Heart left ventricle (tissue), 16 donors: ENCODE data around the gene PTK6. TPM values are rescaled to one million over a fixed set of nuclear protein-coding genes. Genes with fewer than 3 reads are reported as not detected.

Experiments
- ATAC-seq, 4 donors: fragments of 200-7000 bp; cut with Tn5 transposase; one replicate each; pipeline ENCODE4 v1.9.1; 2020 to 2022; ENCODE audit warnings: moderate library complexity in 4 of 4, mild to moderate bottlenecking in 3 of 4, moderate number of reproducible peaks in 1 of 4
- DNase-seq, 5 donors: peaks; one replicate each; pipeline ENCODE4 v3.0.0-alpha.2; 2020
- H3K27ac ChIP-seq, 12 donors: fragments of 200-600 bp; sonication (generic) in 4 of 12; one replicate each; pipeline versions ENCODE4 v1.5.0 to v1.8.0; 2016 to 2022; ENCODE audit warnings: mild to moderate bottlenecking in 2 of 12
- H3K27me3 ChIP-seq, 9 donors: fragments of 200-600 bp; sonication (generic) in 2 of 9; one replicate each; pipeline versions ENCODE4 v1.5.1 to v1.8.0; 2016 to 2022; ENCODE audit warnings: mild to moderate bottlenecking in 3 of 9
- H3K36me3 ChIP-seq, 9 donors: fragments of 200-600 bp; sonication (generic) in 2 of 9; one replicate each; pipeline versions ENCODE4 v1.5.0 to v1.8.0; 2018 to 2022; ENCODE audit warnings: mild to moderate bottlenecking in 2 of 9
- H3K4me1 ChIP-seq, 12 donors: fragments of 200-600 bp; sonication (generic) in 4 of 12; one replicate each; pipeline versions ENCODE4 v1.5.0 to v1.8.0; 2016 to 2022; ENCODE audit warnings: mild to moderate bottlenecking in 3 of 12
- H3K4me3 ChIP-seq, 12 donors: fragments of 200-600 bp; sonication (generic) in 4 of 12; one replicate each; pipeline versions ENCODE4 v1.5.0 to v1.8.0; 2017 to 2022; ENCODE audit warnings: mild to moderate bottlenecking in 9 of 12, moderate library complexity in 4 of 12
- H3K9me3 ChIP-seq, 12 donors: fragments of 200-600 bp; sonication (generic) in 4 of 12; one replicate each; pipeline versions ENCODE4 v1.5.0 to v1.8.0; 2016 to 2022; ENCODE audit warnings: mild to moderate bottlenecking in 1 of 12
- POLR2A ChIP-seq, 2 donors: fragments of 450-650 bp; IDR thresholded peaks; one replicate each; pipeline ENCODE4 v1.6.1; 2017; ENCODE audit warnings: antibody characterized with exemption in 2 of 2, mild to moderate bottlenecking in 2 of 2, moderate library complexity in 2 of 2
- WGBS, 4 donors: extraction: QIAGEN DNeasy Blood & Tissue Kit in 2 of 4; methylation state at CpG; one replicate each; pipeline versions ENCODE4 v1.1.5 to v1.1.7; 2013 to 2018; 5-methylcytosine and 5-hydroxymethylcytosine counted together
- intact Hi-C, 10 donors: fragments of 100-400 bp; cut with DNase I; formaldehyde crosslinking; loops; one replicate each; pipeline versions ENCODE4 v1.11.1 to v1.14.2; 2022
- polyA plus RNA-seq, 2 donors: library from polyadenylated mRNA; stranded (reverse); fragments of 200-250 nt; gene quantifications; one replicate each; pipeline ENCODE4 v1.2.3, GENCODE V29; 2013
- total RNA-seq, 9 donors: library from RNA; depleted of rRNA in 2 of 9; stranded (reverse); fragments of >200 nt in 2 of 9; fragmentation: NEBNext Ultra II Directional in 3 of 9; extraction: Animal tissue kit (Norgen Biotek cat#: 25700) in 3 of 9; gene quantifications; one replicate each; pipeline versions ENCODE4 v1.1.0 to v1.2.4, GENCODE V29; 2016 to 2023
- TF ChIP-seq, protein P1 (sequence below), 12 donors: fragments of 200-600 bp; sonication (generic) in 4 of 12; IDR thresholded peaks; one replicate each; pipeline versions ENCODE4 v1.5.0 to v1.8.0; 2018 to 2022; ENCODE audit warnings: antibody characterized with exemption in 12 of 12, mild to moderate bottlenecking in 5 of 12
- donor health status: ischemic (EF 13 %, LVEDD 7.1; RV severe dilation, severe dysfunction).
- donor health status: healthy with polysubstance abuse.
- donor health status: DM: no; HTN: yes; CAD: no.
- donor health status: DM: no; HTN: no; CAD: no.
- donor health status: ischemic (EF 25% LVEDD 6.9; RV normal size, moderate dysfunction).
- donor health status: ischemic (EF 25% LVEDD 5.7; RV mildly dilated, moderate dysfunction).
- donor health status: healthy.
- donor health status: DM: yes; HTN: yes; CAD: no.
- donor health status: ischemic (EF 35%, LVEDD 5.7; RV mildly dilated, moderate dysfunction).
- donor health status: nonischemic (EF 11% LVEDD 7.7; RV severe dilation, severe dysfunction).
- donor health status: DM: yes; HTN: yes; CAD: no.
- donor health status: PGD.
- donor health status: ischemic (EF 29% LVEDD 5.4; RV normal size, mild dysfunction).
- donor health status: nonischemic (EF 23%, LVEDD 6.1; RV moderate dilation, normal function).

Gene PTK6
- total and polyA plus RNA-seq, 11 donors: 0.04 to 0.29 (median 0.12) TPM; not detected in 7

DNA sequence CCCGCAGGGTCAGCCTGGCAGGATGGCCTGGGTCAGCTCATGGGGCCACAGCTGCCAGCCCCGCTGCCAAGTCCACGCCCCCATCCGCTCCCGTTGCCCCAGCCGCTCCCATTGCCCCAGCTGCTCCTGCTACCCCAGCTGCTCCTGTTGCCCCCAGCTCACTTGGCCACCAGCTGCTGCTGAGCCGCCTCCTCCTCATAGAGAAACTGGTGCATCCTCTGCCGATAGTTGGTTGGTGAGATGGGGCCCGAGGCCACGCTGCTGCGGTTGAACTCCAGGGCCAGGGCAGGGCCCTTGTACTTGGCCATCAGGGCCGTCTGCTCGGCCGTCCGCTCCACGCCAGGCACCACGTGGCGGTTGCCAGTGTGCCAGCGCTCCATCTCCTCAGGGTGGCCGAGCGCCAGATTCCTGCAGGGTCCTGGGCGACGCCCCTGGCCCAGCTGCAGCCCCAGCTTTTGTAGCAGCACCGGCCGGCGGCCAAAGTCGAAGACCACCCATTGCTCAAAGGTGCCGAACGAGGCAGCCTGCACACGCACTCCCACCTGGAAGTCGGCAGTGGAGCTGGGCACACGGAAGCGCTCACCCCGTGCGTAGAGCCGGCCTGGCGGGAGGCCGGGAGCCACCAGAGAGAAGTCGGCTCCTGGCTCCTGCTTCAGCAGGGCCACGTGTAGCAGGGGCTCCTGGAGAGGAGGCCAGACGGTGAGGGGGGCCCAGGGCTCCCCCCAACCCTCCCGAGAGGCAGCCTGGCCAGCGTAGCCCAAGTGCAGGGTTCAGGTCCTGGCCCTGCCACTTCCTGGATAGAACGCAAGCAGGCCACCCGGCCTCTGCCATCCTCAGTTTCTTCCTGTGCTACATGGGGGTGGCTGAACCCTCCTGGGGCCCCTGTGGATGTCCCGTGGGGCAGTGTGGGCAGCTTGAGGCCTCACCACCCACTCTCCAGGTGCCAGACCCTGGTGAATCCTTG, 32.1 kb upstream of the PTK6 start:
- H3K4me3 ChIP-seq: peak overlapping the region in 1 of 12 donors; percentile 39
- intact Hi-C loops: no loop called here
- ATAC-seq (no peak), DNase-seq (no peak)
- 91 to 94% (median 92%) methylated on average over 23 to 46 of the region's 46 CpGs for WGBS, 4 donors
- H3K4me1 ChIP-seq: peaks cover 0 to 47% (median 11%) of the 10 kb centered on the region in 12 donors
- H3K36me3 ChIP-seq: peaks cover 0 to 59% (median 19%) of the 10 kb centered on the region in 9 donors
- H3K27ac ChIP-seq: no peak overlapping the region
- peaks cover 0 to 10% (median 0%) of the 10 kb centered on the region in 9 donors for H3K27me3 ChIP-seq
- TF ChIP-seq POLR2A (IDR thresholded peaks at IDR 0.05): no peak
- TF ChIP-seq, protein P1, sequence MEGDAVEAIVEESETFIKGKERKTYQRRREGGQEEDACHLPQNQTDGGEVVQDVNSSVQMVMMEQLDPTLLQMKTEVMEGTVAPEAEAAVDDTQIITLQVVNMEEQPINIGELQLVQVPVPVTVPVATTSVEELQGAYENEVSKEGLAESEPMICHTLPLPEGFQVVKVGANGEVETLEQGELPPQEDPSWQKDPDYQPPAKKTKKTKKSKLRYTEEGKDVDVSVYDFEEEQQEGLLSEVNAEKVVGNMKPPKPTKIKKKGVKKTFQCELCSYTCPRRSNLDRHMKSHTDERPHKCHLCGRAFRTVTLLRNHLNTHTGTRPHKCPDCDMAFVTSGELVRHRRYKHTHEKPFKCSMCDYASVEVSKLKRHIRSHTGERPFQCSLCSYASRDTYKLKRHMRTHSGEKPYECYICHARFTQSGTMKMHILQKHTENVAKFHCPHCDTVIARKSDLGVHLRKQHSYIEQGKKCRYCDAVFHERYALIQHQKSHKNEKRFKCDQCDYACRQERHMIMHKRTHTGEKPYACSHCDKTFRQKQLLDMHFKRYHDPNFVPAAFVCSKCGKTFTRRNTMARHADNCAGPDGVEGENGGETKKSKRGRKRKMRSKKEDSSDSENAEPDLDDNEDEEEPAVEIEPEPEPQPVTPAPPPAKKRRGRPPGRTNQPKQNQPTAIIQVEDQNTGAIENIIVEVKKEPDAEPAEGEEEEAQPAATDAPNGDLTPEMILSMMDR (IDR thresholded peaks at IDR 0.05): no peak
- H3K9me3 ChIP-seq: no peaks in the 10 kb centered on the region

DNA sequence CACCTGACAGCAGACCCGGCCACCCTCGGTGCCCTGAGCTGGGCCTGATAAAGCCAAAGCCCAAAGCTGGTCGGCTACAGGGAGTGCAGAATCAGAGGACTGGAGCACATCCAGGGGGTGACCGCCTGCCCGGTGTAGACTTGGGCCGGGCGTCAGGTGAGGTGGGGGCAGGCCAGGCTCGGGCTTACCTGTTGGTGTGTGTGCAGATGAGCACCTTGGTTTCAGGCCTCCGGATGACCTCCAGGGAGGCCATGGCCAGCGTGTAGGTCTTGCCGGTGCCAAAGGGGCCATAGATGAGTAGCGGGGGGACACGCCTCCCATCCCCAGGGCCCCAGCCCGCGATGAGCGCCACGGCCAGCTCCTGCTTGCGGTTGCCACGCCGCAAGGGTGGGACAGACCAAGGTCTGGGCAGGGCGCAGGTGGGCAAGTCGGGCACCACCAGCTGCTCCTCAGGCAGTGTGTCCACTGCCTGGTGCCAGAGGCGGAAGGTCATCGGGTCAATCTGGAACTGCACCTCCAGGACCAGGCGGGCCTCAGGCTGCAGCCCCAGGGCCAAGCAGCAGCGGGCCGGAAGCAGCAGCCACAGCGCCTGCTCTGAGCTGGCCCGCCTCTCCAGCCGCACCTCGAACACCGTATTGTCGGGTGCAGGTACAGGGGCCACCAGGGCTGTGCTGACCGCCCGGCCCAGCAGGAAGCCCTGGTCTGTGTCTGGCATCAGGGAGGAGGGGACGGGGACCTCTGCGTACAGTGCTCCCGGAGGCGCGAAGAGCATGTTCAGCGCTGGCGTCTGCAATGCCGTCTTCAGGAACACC, 31.2 kb upstream of the PTK6 start:
- ATAC-seq (peak in 1 of 4 donors; percentile 7), DNase-seq (no peak)
- TF ChIP-seq POLR2A (IDR thresholded peaks at IDR 0.05): no peak
- TF ChIP-seq, protein P1 (IDR thresholded peaks at IDR 0.05): no peak
- Histone ChIP-seq H3K36me3 (peaks cover 0 to 68% (median 28%) of the 10 kb centered on the region in 9 donors), H3K4me3 (peak overlapping the region in 2 of 12 donors; percentile 3 to 39), H3K4me1 (peaks cover 0 to 43% (median 8%) of the 10 kb centered on the region in 12 donors), H3K27ac (peak overlapping the region in 1 of 12 donors; percentile 15), H3K27me3 (peaks cover 0 to 10% (median 0%) of the 10 kb centered on the region in 9 donors), H3K9me3 (no peaks in the 10 kb centered on the region)
- intact Hi-C loops: no loop called here
- 84 to 91% (median 88%) methylated on average over 25 to 43 of the region's 43 CpGs for WGBS, 4 donors

DNA sequence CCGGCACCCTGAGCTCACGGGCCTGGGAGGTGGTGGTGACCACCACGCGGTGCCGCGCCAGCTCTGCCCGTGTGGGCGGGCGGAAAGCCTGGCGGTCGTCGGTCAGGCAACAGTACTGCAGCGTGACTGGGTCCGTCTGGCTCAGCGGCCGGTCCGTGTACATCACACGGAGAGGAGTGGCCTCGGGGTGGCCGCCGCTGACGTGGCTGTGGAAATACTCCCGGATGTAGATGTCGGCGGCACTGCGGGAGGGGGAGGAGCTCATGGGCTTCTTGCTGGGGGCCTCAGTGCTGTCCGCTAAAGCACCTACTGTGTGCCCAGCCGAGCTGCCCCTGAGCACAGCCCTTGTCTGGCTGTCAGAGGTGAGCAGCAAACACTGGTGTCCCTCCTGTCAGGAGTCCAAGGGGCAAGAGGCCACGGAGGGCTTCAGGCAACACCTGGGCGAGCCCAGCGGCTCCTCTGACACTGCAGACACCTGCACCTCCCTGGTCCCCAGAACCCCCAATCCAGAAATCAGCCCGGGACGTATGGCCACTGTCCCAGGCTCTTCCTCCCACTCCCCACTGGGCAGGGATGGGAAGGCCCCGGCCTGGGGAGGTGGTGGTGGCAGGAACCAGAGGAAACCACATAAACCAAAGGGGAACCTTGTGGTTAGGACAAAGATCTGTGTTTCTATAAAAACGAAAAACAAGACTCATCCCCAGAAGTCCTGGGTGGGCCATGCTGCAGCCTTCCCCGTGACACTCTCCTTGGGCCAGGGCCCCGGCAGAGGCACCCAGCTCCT, 30.4 kb upstream of the PTK6 start:
- DNase-seq: peak in 2 of 5 donors; percentile 58 to 62
- WGBS, 4 donors: 84 to 91% (median 87%) methylated on average over 23 to 37 of the region's 37 CpGs
- no peaks in the 10 kb centered on the region for H3K9me3 ChIP-seq
- H3K4me3 ChIP-seq: peak overlapping the region in 2 of 12 donors; percentile 3 to 39
- ATAC-seq: peak in 3 of 4 donors; percentile 31 to 61 (median 37)
- intact Hi-C loops: no loop called here
- H3K27me3 ChIP-seq: peaks cover 0 to 8% (median 0%) of the 10 kb centered on the region in 9 donors
- H3K27ac ChIP-seq: peak overlapping the region in 1 of 12 donors; percentile 46
- TF ChIP-seq, protein P1 (IDR thresholded peaks at IDR 0.05): no peak
- no peak for TF ChIP-seq POLR2A (IDR thresholded peaks at IDR 0.05)
- H3K4me1 ChIP-seq: peaks cover 0 to 35% (median 1%) of the 10 kb centered on the region in 12 donors
- peaks cover 0 to 73% (median 36%) of the 10 kb centered on the region in 9 donors for H3K36me3 ChIP-seq
